Epithelial cell of esophagus (primary cell): Measurements from ENCODE around the gene KRTAP1-1.
"Not testable (repeated sequence)": the region's sequence is repeated elsewhere in the genome, so short reads cannot be mapped to it uniquely, and the experiment has no call there.

Experiments used
- DNase-seq: peaks from one replicate; pipeline ENCODE4 v3.0.0; 2010; ENCODE audit warnings: low read depth
- H3K4me3 ChIP-seq: 2 replicates; pipeline ENCODE4 v1.5.1; 2011; ENCODE audit warnings: mild to moderate bottlenecking, low read length, control low read depth
- CTCF ChIP-seq: IDR thresholded peaks from 2 replicates; pipeline ENCODE4 v1.5.1; 2011; ENCODE audit warnings: low read depth, mild to moderate bottlenecking, low read length, control low read depth, inconsistent platforms; ENCODE audit not compliant: insufficient read depth; ENCODE audit errors: missing control alignments

Gene KRTAP1-1, protein sequence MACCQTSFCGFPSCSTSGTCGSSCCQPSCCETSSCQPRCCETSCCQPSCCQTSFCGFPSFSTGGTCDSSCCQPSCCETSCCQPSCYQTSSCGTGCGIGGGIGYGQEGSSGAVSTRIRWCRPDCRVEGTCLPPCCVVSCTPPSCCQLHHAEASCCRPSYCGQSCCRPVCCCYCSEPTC

DNA sequence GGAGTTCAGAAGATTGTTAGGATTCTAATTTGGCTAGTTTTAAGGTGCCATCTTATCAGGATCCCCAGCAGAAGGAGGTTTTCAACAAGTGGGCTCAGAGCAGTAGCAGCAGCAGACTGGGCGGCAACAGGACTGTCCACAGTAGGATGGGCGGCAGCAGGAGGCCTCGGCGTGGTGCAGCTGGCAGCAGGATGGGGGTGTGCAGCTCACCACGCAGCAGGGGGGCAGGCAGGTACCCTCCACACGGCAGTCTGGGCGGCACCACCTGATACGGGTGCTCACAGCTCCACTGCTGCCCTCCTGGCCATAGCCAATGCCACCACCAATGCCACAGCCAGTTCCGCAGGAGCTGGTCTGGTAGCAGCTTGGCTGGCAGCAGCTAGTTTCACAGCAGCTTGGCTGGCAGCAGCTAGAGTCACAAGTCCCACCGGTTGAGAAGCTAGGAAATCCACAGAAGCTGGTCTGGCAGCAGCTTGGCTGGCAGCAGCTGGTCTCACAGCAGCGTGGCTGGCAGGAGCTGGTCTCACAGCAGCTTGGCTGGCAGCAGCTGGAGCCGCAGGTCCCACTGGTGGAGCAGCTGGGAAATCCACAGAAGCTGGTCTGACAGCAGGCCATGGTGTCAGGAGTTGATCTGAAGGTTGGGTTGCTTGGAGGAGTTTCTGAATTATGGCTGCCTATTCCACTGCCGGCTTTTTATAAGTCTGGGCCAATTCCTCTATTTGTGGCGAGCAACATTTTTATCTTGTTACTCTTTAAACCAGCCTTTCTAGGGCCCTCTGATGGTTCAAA, at the start of gene KRTAP1-1:
KRTAP1-1 (minus strand) TSS at position 668 of the 789 bp plus-strand sequence; CDS start at position 615, 53 bp downstream.
- DNase-seq, H3K4me3 ChIP-seq: not testable (repeated sequence)

DNA sequence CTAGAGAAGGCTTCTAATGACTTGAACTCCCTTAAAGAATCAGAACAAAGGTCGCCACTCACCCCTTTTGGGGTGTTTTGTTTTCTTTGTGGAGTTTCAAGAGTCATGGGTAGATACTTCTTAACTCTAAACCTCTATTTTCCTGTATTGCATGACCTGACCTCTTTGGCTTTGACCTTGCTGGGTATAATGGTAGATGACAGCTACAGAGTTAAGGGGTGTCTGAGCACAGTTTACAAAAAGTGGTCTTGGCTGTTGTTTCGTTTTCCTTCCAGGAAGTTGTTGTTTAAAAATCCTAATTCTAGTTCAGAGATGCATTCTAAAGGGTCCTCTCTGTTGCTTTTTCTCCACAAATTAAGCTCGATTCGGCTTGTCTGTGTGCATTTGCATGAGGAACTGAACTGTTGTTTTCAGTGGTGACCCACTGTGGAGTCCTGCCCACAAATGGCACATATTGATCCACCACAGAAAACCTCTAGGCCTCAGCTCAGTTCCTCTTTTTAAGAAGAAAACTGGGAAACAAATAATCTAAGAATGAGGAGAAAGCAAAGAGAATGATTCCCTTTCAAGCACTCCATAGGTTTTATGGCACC, 47.6 kb upstream of the KRTAP1-1 start:
- H3K4me3 ChIP-seq, DNase-seq: not testable (repeated sequence)

DNA sequence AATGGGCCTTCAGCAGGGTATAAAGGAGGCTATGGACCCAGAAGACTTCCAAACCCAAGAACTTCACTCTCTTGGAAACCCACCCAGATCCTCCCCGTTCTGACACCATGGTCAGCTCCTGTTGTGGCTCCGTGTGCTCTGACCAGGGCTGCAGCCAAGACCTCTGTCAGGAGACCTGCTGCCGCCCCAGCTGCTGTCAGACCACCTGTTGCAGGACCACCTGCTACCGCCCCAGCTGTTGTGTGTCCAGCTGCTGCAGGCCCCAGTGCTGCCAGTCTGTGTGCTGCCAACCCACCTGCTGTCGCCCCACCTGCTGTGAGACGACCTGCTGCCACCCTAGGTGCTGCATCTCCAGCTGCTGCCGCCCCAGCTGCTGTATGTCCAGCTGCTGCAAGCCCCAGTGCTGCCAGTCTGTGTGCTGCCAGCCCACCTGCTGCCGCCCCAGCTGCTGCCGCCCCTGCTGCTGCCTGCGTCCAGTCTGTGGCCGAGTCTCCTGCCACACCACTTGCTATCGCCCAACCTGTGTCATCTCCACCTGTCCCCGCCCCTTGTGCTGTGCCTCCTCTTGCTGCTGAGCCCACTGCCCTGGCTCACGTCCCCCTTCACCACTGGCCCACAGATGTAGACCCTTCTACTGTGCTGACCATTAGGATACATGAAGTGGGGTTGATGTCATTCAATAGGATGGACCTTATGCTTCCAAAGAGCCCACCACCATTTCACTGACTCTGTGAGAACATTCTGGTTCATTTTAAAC, 43.0 kb upstream of the KRTAP1-1 start, which contains the start of gene KRTAP4-7:
KRTAP4-7 (plus strand) TSS at position 51 of the 757 bp plus-strand sequence; CDS start at position 108, 57 bp downstream.
- not testable (repeated sequence) for DNase-seq, H3K4me3 ChIP-seq

DNA sequence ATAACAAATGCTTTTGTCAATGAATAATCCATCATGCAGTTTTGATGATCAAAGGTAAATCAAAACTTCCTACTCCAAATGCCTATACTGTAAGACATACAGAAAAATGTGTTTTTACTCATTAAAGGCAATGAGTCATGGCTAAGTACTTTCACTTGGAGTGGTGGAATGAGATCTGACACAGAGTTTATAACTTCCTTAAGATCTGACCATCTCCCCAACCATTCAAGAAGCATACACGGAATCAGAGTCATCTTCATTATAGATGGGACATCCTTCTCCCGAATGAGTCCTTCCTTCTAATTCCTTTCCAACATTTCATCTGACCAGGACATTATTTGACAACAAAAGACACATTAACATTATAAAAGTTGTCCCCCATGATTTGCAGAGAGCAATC, 42.2 kb upstream of the KRTAP1-1 start:
- DNase-seq = peak; percentile 49
- H3K4me3 ChIP-seq = not testable (repeated sequence)

- peak; percentile 82 for DNase-seq
- TF ChIP-seq CTCF = no peak
- no peak overlapping the region for H3K4me3 ChIP-seq
These were observed 41.4 kb upstream of the KRTAP1-1 start for GRCh38 chr17:41082626-41083025.

DNA sequence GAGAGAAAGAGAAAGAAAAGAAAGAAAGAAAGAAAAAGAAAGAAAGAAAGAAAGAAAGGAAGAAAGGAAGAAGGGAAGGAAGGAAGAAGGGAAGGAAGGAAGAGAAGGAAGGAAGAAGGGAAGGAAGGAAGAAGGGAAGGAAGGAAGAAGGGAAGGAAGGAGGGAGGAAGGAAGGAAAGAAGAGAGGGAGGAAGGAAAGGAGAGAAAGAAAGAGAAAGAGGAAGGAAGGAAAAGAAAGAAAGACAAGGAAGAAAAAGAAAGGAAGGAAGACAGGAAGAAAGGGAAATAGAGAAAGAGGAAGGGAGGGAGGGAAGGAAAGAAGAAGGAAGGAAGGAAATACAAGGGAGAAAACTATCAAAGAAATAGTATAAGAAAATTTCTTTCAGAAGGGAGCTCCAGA, 35.5 kb upstream of the KRTAP1-1 start:
- no peak overlapping the region for H3K4me3 ChIP-seq
- no peak for DNase-seq
- TF ChIP-seq CTCF = no peak

DNA sequence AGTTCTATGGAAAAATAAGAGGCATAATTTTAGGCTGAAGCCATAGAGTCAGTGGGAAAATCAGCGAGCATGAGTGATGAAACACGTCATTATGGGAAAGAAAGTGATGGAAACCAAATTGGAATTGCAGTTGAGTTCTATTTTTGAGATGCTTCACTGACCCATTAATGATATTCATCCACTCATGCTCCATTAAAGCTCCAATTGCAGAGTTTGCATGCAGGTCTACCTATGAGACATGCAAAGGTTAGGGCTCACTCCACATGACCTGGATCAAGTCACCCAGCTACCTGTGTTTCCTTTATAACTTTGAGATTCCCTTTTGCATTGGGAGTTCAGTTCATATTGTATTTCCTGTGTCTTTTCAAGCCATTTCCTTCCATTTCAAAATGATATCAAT, 32.4 kb upstream of the KRTAP1-1 start:
- no peak for TF ChIP-seq CTCF
- no peak overlapping the region for H3K4me3 ChIP-seq
- no peak for DNase-seq

- H3K4me3 ChIP-seq = no peak overlapping the region
- no peak for TF ChIP-seq CTCF
- DNase-seq = no peak
These were observed 30.5 kb upstream of the KRTAP1-1 start for GRCh38 chr17:41071606-41072360.
